ENCODE measurements around the gene POLD4. TPM values are rescaled to one million over a fixed set of nuclear protein-coding genes. Genes with fewer than 3 reads are reported as not detected.

The POLD4 gene
- total RNA-seq, 1 donor from 2014 or later: 32.0 TPM

DNA sequence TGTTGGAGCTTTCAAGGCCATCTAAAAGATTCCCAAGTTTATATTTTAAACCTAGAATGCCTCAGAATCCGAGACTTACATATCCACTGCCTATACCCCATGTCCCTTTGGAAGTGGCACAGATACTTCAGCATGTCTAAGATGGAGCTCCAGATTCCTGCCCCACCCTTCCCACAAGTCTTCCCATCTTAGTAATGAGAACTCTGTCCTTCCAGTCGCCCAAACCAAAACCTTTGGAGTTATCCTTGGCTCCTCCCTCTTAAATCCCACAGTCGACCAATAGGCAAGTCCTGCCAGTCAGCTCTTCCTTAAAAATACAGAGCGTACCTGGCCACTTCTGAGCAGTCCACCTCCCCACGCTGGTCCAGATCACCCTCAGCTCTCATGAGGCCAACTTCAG, 4.3 kb downstream of the POLD4 start:
- Mint-ChIP-seq H3K4me1 (peaks cover 20% of the 10 kb centered on the region), H3K4me3 (no peak overlapping the region), H3K9me3 (no peaks in the 10 kb centered on the region), H3K36me3 (no peaks in the 10 kb centered on the region), H3K27ac (no peak overlapping the region), H3K27me3 (ENCODE audit: low read depth) (no peaks in the 10 kb centered on the region)
- DNase-seq (ENCODE audit: low spot score in 2 of 2, unreplicated experiment in 2 of 2): no peak
- TF ChIP-seq, protein P1, sequence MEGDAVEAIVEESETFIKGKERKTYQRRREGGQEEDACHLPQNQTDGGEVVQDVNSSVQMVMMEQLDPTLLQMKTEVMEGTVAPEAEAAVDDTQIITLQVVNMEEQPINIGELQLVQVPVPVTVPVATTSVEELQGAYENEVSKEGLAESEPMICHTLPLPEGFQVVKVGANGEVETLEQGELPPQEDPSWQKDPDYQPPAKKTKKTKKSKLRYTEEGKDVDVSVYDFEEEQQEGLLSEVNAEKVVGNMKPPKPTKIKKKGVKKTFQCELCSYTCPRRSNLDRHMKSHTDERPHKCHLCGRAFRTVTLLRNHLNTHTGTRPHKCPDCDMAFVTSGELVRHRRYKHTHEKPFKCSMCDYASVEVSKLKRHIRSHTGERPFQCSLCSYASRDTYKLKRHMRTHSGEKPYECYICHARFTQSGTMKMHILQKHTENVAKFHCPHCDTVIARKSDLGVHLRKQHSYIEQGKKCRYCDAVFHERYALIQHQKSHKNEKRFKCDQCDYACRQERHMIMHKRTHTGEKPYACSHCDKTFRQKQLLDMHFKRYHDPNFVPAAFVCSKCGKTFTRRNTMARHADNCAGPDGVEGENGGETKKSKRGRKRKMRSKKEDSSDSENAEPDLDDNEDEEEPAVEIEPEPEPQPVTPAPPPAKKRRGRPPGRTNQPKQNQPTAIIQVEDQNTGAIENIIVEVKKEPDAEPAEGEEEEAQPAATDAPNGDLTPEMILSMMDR (IDR thresholded peaks at IDR 0.05; ENCODE audit: unreplicated experiment): no peak

DNA sequence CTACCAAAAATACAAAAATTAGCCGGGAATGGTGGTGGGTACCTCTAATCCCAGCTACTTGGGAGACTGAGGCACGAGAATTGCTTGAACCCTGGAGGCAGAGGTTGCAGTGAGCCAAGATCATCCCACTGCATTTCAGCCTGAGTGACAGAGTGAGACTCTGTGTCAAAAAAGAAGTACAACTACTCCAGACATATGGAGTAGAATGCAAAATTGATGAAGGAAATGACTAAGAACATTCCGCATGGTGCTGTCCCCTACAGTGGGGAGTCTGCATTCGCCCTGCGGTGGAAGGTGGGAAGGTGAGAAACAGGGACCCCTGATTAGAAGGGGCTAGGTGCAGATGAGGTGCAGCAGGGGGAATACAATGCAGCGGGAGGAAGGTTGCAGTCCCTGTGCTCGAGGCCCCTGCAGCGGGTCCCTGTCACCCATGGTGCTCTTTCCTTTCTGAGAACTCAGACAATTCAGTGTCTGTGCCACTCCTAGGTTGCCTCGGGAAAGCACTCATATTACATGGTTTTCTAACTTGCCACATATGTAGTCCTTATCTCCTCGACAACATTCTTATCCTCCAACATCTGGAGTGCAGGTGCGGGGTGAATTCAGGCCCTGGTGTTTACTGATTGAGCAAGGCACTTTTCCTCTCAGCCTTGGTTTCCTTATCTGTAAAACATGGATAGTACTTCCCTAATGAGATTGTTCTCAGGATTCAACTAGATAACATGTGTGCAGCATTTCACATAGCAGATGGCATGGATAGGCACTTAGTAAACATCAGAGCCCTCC, 5.2 kb downstream of the POLD4 start:
- H3K9me3 Mint-ChIP-seq: no peaks in the 10 kb centered on the region
- no peak overlapping the region for H3K27ac Mint-ChIP-seq
- H3K4me3 Mint-ChIP-seq: no peak overlapping the region
- DNase-seq (ENCODE audit: low spot score in 2 of 2, unreplicated experiment in 2 of 2): no peak
- peaks cover 14% of the 10 kb centered on the region for H3K4me1 Mint-ChIP-seq
- H3K36me3 Mint-ChIP-seq: no peaks in the 10 kb centered on the region
- H3K27me3 Mint-ChIP-seq (ENCODE audit: low read depth): no peaks in the 10 kb centered on the region
- TF ChIP-seq, protein P1 (IDR thresholded peaks at IDR 0.05; ENCODE audit: unreplicated experiment): no peak

DNA sequence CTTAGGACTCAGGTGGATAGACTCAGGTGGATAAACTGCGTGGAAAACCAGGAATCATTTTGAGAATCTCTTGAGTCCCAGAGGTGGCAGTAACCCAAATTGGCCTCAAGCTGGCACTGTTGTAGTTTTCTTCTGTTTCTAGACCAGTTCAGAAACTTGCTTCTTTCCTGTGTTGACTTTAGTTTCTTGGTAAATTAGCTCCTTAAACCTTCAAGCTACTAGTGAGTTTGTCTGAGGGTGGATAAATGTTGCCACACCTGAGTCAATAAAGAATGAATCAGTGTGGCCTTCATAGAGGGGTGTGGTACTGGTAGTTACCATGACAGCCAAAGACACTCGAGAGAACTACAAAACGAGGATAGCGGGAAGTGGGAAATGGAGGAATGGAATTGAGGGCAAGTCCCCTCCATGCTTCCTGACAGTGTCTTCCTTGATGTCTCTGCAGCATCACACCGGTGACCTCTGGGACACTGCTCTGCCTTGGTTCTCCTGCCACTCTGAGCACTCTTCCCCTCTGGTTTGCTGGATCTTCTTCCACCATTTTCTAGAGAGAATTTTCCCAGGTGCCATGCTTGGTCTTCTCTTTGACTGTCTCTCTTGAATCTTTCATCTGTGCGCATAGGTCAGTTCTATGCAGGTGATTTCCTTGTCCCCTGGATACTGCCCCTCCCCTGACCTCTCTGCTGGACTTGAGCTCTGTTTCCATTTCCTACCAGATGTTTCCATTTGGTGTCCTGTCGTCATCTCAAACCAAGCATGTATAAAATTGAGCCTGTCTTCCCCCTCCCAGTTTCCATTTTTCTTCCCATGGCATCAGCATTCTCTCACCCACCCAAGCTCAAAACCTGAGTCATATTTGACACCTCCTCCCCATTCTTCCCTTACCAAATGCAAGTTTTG, 7.2 kb downstream of the POLD4 start:
- Mint-ChIP-seq H3K9me3 (peaks cover 8% of the 10 kb centered on the region), H3K27ac (peak overlapping the region; percentile 24)

DNA sequence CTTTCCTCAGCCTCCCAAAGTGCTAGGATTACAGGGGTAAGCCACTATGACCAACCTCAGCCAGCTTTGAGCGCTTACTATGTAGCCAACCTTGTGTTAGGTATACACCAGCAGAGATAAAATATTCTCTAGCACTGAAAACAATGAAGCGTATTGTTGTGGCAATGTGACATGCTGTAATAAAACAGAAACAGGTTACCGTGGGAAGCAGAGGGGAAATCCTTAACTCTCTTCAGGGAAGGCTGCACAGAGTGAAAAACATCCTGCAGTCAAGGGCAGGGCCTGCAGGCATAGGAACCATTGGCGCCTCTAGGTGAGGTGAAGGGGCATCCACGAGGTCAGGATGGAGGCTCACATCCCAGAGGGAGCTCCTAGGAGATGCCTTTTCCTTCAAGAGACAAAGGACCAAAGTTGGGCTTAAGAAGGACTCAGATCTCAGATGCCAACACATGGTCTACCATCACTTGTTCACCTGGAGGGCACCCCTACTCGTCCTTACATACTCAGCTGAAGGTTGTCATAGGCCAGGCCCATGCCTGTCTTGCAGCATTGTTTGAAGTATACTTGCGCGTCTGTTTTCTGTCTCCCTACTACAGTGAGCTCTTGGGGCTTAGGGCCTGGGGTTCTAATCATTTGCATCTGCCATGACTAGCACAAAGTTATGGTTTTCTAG, 8.0 kb downstream of the POLD4 start:
- Mint-ChIP-seq H3K27ac (no peak overlapping the region), H3K27me3 (ENCODE audit: low read depth) (no peaks in the 10 kb centered on the region), H3K4me3 (no peak overlapping the region), H3K4me1 (peaks cover 2% of the 10 kb centered on the region), H3K9me3 (peaks cover 8% of the 10 kb centered on the region), H3K36me3 (peaks cover 1% of the 10 kb centered on the region)
- TF ChIP-seq, protein P1 (IDR thresholded peaks at IDR 0.05; ENCODE audit: unreplicated experiment): no peak
- no peak for DNase-seq (ENCODE audit: low spot score in 2 of 2, unreplicated experiment in 2 of 2)

More for the DNA sequence above, 7.2 kb downstream of the POLD4 start:
- TF ChIP-seq, protein P1 (IDR thresholded peaks at IDR 0.05; ENCODE audit: unreplicated experiment): peak; percentile 50
- Mint-ChIP-seq H3K27me3 (ENCODE audit: low read depth) (no peaks in the 10 kb centered on the region), H3K36me3 (peaks cover 1% of the 10 kb centered on the region), H3K4me1 (peaks cover 3% of the 10 kb centered on the region), H3K4me3 (no peak overlapping the region)
- DNase-seq (ENCODE audit: low spot score in 2 of 2, unreplicated experiment in 2 of 2): no peak

DNA sequence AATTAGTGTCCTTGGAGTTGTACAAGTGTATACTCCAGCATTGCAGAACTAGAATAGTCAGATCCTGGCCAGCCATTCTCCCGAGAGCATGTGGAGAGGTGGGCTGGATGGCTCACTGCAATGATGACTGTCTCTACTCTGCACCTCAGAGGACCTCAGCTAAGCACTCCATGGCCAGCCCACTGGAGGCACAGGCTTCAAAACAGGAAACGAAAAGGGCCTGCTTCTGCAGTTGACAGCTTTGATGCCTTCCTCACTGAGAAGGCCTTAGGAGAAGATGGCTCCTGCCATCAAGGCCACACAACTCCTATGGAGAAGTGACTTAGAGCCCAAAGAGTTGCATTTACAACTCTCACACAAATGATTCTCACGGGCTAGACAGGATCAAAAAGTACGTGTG, 9.1 kb downstream of the POLD4 start:
- H3K9me3 Mint-ChIP-seq: peaks cover 8% of the 10 kb centered on the region
- H3K4me3 Mint-ChIP-seq: no peak overlapping the region
- no peak overlapping the region for H3K27ac Mint-ChIP-seq
- peaks cover 1% of the 10 kb centered on the region for H3K36me3 Mint-ChIP-seq
- no peak for DNase-seq (ENCODE audit: low spot score in 2 of 2, unreplicated experiment in 2 of 2)
- TF ChIP-seq, protein P1 (IDR thresholded peaks at IDR 0.05; ENCODE audit: unreplicated experiment): no peak
- H3K4me1 Mint-ChIP-seq: peaks cover 2% of the 10 kb centered on the region
- H3K27me3 Mint-ChIP-seq (ENCODE audit: low read depth): no peaks in the 10 kb centered on the region

Data from mesothelial cell of epicardium (in vitro differentiated cells).